Endodermal cell (in vitro differentiated cells): ENCODE measurements around the gene CLDN16. TPM values are rescaled to one million over a fixed set of nuclear protein-coding genes. Genes with fewer than 3 reads are reported as not detected.

Experiments
- DNase-seq: peaks from one replicate; pipeline ENCODE4 v3.0.0-alpha.2; 2017
- H3K27ac ChIP-seq: 2 replicates; pipeline ENCODE4 v1.5.1; 2013; ENCODE audit warnings: mild to moderate bottlenecking, low read depth, low read length, moderate library complexity
- H3K27me3 ChIP-seq: 2 replicates; pipeline ENCODE4 v1.6.1; 2013; ENCODE audit warnings: mild to moderate bottlenecking, low read length, moderate library complexity; ENCODE audit not compliant: insufficient read depth, control insufficient read depth, poor library complexity, severe bottlenecking
- H3K36me3 ChIP-seq: 2 replicates; pipeline ENCODE4 v1.7.0; 2013; ENCODE audit warnings: mild to moderate bottlenecking, low read length, moderate library complexity; ENCODE audit not compliant: control insufficient read depth, insufficient read depth
- H3K4me1 ChIP-seq: one replicate; pipeline ENCODE4 v1.7.0; 2013; ENCODE audit warnings: low read length; ENCODE audit not compliant: control insufficient read depth, insufficient read depth
- H3K4me3 ChIP-seq: 2 replicates; pipeline ENCODE4 v1.5.1; 2013; ENCODE audit warnings: mild to moderate bottlenecking, low read length, moderate library complexity
- H3K9ac ChIP-seq: 2 replicates; pipeline ENCODE4 v1.6.1; 2013; ENCODE audit warnings: mild to moderate bottlenecking, low read length, moderate library complexity; ENCODE audit not compliant: poor library complexity, severe bottlenecking; ENCODE audit errors: extremely low read depth
- H3K9me3 ChIP-seq: 2 replicates; pipeline ENCODE4 v1.6.1; 2013; ENCODE audit warnings: mild to moderate bottlenecking, low read length, moderate library complexity; ENCODE audit not compliant: control insufficient read depth
- H3K27ac Mint-ChIP-seq: 2 replicates; pipeline ENCODE4 v1.8.0; 2020; ENCODE audit warnings: mixed read lengths
- H3K27me3 Mint-ChIP-seq: 2 replicates; pipeline ENCODE4 v1.8.0; 2021; ENCODE audit warnings: mild to moderate bottlenecking, mixed read lengths; ENCODE audit not compliant: insufficient read depth
- H3K36me3 Mint-ChIP-seq: 2 replicates; pipeline ENCODE4 v1.8.0; 2020; ENCODE audit warnings: low read depth, mixed read lengths
- H3K4me1 Mint-ChIP-seq: 2 replicates; pipeline ENCODE4 v1.8.0; 2020; ENCODE audit warnings: mixed read lengths
- H3K4me3 Mint-ChIP-seq: 2 replicates; pipeline ENCODE4 v1.8.0; 2020; ENCODE audit warnings: mild to moderate bottlenecking, moderate library complexity, mixed read lengths
- H3K9me3 Mint-ChIP-seq: 2 replicates; pipeline ENCODE4 v1.8.0; 2020; ENCODE audit warnings: mild to moderate bottlenecking, mixed read lengths
- CTCF ChIP-seq: fragments of 200-600 bp; sonication (generic); conservative IDR thresholded peaks from 2 replicates; pipeline ENCODE4 v1.5.0; 2021; ENCODE audit warnings: antibody characterized with exemption, mild to moderate bottlenecking
- WGBS, 2 experiments: methylation state at CpG; one replicate each; pipeline versions ENCODE4 v1.1.5 to v1.1.7; 2013; ENCODE audit warnings: missing lambda C conversion rate in 2 of 2, mixed read lengths in 1 of 2; ENCODE audit not compliant: insufficient coverage in 1 of 2, insufficient read length in 1 of 2; 5-methylcytosine and 5-hydroxymethylcytosine counted together
- total RNA-seq, 2 donors: library from RNA; stranded (reverse); fragmentation: NEBNext Ultra II Directional in 1 of 2; extraction: Animal tissue kit (Norgen Biotek cat#: 25700) in 1 of 2; gene quantifications; 2 replicates in 1 of 2; 3 replicates in 1 of 2; pipeline ENCODE4 v1.2.1, GENCODE V29; 2021

CLDN16 gene
- total RNA-seq, 2 donors from 2014 or later = 0.40 to 1.1 TPM

DNA sequence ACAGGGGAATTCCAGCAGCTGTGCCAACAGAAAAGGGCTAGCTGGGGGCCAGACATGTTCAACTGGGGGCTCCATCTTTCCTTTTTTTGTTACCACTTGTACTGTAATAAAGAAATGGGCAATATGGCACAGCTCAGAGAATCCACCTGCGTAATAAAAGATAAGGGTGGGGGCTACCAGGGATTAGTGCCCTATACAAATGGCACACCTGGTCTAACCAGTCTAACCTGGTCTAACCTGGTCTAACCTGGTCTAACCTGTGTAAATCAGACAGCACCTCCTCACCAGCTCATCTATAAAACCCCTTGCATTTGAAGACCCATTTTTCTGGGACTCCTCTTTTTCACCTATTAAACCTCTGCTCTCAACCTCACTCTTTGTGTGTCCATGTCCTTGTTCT, 26.2 kb upstream of the CLDN16 start:
- Histone ChIP-seq H3K27me3 (no peaks in the 10 kb centered on the region), H3K4me1 (no peaks in the 10 kb centered on the region), H3K9me3 (no peaks in the 10 kb centered on the region), H3K27ac (no peak overlapping the region), H3K4me3 (no peak overlapping the region), H3K36me3 (no peaks in the 10 kb centered on the region), H3K9ac (no peak overlapping the region)
- no peak for TF ChIP-seq CTCF
- peaks cover 7% of the 10 kb centered on the region for H3K4me1 Mint-ChIP-seq
- H3K36me3 Mint-ChIP-seq = no peaks in the 10 kb centered on the region
- peak overlapping the region; percentile 3 for H3K27ac Mint-ChIP-seq
- no peak for DNase-seq
- WGBS, 2 experiments = 97% methylated on average over 1 of the region's 1 CpG; no CpG with 5 or more reads in 1 of the 2 experiments
- no peaks in the 10 kb centered on the region for H3K27me3 Mint-ChIP-seq
- H3K4me3 Mint-ChIP-seq = no peak overlapping the region
- H3K9me3 Mint-ChIP-seq = peaks cover 4% of the 10 kb centered on the region

DNA sequence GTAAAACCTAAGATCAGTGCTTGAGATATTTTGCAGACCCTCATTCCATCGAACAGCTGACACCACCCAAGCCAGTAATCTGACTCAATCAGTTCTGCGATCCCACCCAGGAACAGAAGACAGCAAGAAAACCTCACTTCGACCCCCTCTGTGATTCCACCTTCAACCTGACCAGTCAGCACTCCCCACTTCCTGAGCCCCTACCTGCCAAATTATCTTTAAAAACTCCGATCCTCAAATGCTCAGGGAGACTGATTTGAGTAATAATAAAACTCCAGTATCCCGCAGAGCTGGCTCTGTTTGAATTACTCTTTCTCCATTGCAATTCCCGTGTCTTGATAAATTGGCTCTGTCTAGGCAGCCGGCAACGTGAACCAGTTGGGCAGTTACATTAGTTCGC, 25.7 kb upstream of the CLDN16 start:
- no peaks in the 10 kb centered on the region for H3K9me3 ChIP-seq
- no peak overlapping the region for H3K4me3 ChIP-seq
- Mint-ChIP-seq H3K27ac (peak overlapping the region; percentile 3), H3K27me3 (no peaks in the 10 kb centered on the region), H3K9me3 (peaks cover 4% of the 10 kb centered on the region), H3K36me3 (no peaks in the 10 kb centered on the region), H3K4me1 (peaks cover 7% of the 10 kb centered on the region), H3K4me3 (no peak overlapping the region)
- TF ChIP-seq CTCF = no peak
- no peaks in the 10 kb centered on the region for H3K36me3 ChIP-seq
- H3K9ac ChIP-seq = no peak overlapping the region
- WGBS, 2 experiments = 33 to 49% methylated on average over 8 to 9 of the region's 9 CpGs
- H3K27me3 ChIP-seq = no peaks in the 10 kb centered on the region
- no peaks in the 10 kb centered on the region for H3K4me1 ChIP-seq
- DNase-seq = peak; percentile 59
- no peak overlapping the region for H3K27ac ChIP-seq

- H3K27ac ChIP-seq = no peak overlapping the region
- WGBS, 2 experiments = 96 to 100% methylated on average over 1 of the region's 2 CpGs
- H3K4me3 Mint-ChIP-seq = no peak overlapping the region
- DNase-seq = no peak
- peaks cover 7% of the 10 kb centered on the region for H3K4me1 Mint-ChIP-seq
- H3K9ac ChIP-seq = no peak overlapping the region
- TF ChIP-seq CTCF = no peak
- H3K36me3 ChIP-seq = no peaks in the 10 kb centered on the region
- no peaks in the 10 kb centered on the region for H3K4me1 ChIP-seq
- H3K36me3 Mint-ChIP-seq = no peaks in the 10 kb centered on the region
- H3K27me3 Mint-ChIP-seq = no peaks in the 10 kb centered on the region
- H3K9me3 Mint-ChIP-seq = peaks cover 4% of the 10 kb centered on the region
- H3K9me3 ChIP-seq = no peaks in the 10 kb centered on the region
- no peaks in the 10 kb centered on the region for H3K27me3 ChIP-seq
- H3K4me3 ChIP-seq = no peak overlapping the region
- H3K27ac Mint-ChIP-seq = no peak overlapping the region
Measured at GRCh38 chr3:190366133-190366532, 21.8 kb upstream of the CLDN16 start.
